LHCN-M2 (cell line): Measurements from ENCODE around the gene MOK. TPM values are rescaled to one million over a fixed set of nuclear protein-coding genes. Genes with fewer than 3 reads are reported as not detected.

Source experiments
- DNase-seq: peaks from one replicate; pipeline ENCODE4 v3.0.0-alpha.2; 2012; ENCODE audit warnings: low read depth
- total RNA-seq: library from RNA; depleted of rRNA; stranded (reverse); fragments of >200 nt; gene quantifications from 2 replicates; pipeline ENCODE4 v1.2.3, GENCODE V29; 2014; rRNA removed

MOK gene
- total RNA-seq, 1 experiment from 2014 or later, result 33.9 TPM

- no peak for DNase-seq
Measured at GRCh38 chr14:102183886-102184285, 121.1 kb downstream of the MOK start.

GRCh38 chr14:102182936-102183619 lies 121.9 kb downstream of the MOK start:
- DNase-seq, result no peak

- peak; percentile 93 for DNase-seq
Measured at GRCh38 chr14:102182190-102182589, 122.8 kb downstream of the MOK start.

GRCh38 chr14:102181187-102181586 lies 123.8 kb downstream of the MOK start:
- no peak for DNase-seq

- peak; percentile 51 for DNase-seq
Measured at GRCh38 chr14:102180248-102180998, 124.5 kb downstream of the MOK start.

Other genes with a start within 250 kb of the MOK start
- gene HSP90AA1, start 218.1 kb downstream of the MOK start, total RNA-seq, result 816 and 855 TPM in 2 replicates
- gene WDR20, start 165.3 kb downstream of the MOK start, total RNA-seq, result 18.3 and 21.1 TPM in 2 replicates
- gene ZNF839, start 14.6 kb upstream of the MOK start, total RNA-seq, result 9.0 and 10.3 TPM in 2 replicates
- gene CINP, start 57.7 kb upstream of the MOK start, total RNA-seq, result 48.4 and 64.4 TPM in 2 replicates
- gene TECPR2, start 57.8 kb upstream of the MOK start, total RNA-seq, result 20.4 and 21.7 TPM in 2 replicates
- gene ANKRD9, start 204.6 kb upstream of the MOK start, total RNA-seq, result 38.9 and 49.8 TPM in 2 replicates